HUES48 (cell line): ENCODE data around the gene AUTS2.

ENCODE experiments used
- H3K27ac ChIP-seq: one replicate; pipeline ENCODE4 v1.7.0; 2013; ENCODE audit warnings: low read depth, low read length, inconsistent platforms
- H3K27me3 ChIP-seq: 2 replicates; pipeline ENCODE4 v1.6.1; 2013; ENCODE audit warnings: mild to moderate bottlenecking, low read length; ENCODE audit not compliant: control insufficient read depth, insufficient read depth
- H3K36me3 ChIP-seq: 2 replicates; pipeline ENCODE4 v1.6.1; 2013; ENCODE audit warnings: low read length; ENCODE audit not compliant: control insufficient read depth, insufficient read depth
- H3K4me1 ChIP-seq: 2 replicates; pipeline ENCODE4 v1.6.1; 2013; ENCODE audit warnings: mild to moderate bottlenecking, low read length; ENCODE audit not compliant: control insufficient read depth, insufficient read depth
- H3K4me3 ChIP-seq: 2 replicates; pipeline ENCODE4 v1.5.1; 2013; ENCODE audit warnings: mild to moderate bottlenecking, low read depth, low read length
- H3K9ac ChIP-seq: 2 replicates; pipeline ENCODE4 v1.6.1; 2013; ENCODE audit warnings: mild to moderate bottlenecking, low read depth, low read length, moderate library complexity
- H3K9me3 ChIP-seq: 2 replicates; pipeline ENCODE4 v1.6.1; 2013; ENCODE audit warnings: low read length; ENCODE audit not compliant: control insufficient read depth, insufficient read depth

The AUTS2 gene

GRCh38 chr7:69588773-69589172 is 9.5 kb upstream of the AUTS2 start:
- H3K4me3 ChIP-seq: no peak overlapping the region
- H3K9ac ChIP-seq: no peak overlapping the region
- H3K27me3 ChIP-seq: peaks cover 11% of the 10 kb centered on the region
- no peaks in the 10 kb centered on the region for H3K9me3 ChIP-seq
- no peak overlapping the region for H3K27ac ChIP-seq
- H3K4me1 ChIP-seq: 0 out of 2 replicates have a peak, but pooled peaks cover 4% of the 10 kb centered on the region
- no peaks in the 10 kb centered on the region for H3K36me3 ChIP-seq

GRCh38 chr7:69591805-69592204 is 6.5 kb upstream of the AUTS2 start:
- H3K4me1 ChIP-seq: no peaks in the 10 kb centered on the region
- peaks cover 39% of the 10 kb centered on the region for H3K27me3 ChIP-seq
- no peak overlapping the region for H3K9ac ChIP-seq
- no peaks in the 10 kb centered on the region for H3K9me3 ChIP-seq
- H3K27ac ChIP-seq: no peak overlapping the region
- no peak overlapping the region for H3K4me3 ChIP-seq
- H3K36me3 ChIP-seq: no peaks in the 10 kb centered on the region

GRCh38 chr7:69593511-69593910 is 4.8 kb upstream of the AUTS2 start:
- Histone ChIP-seq H3K4me1 (no peaks in the 10 kb centered on the region), H3K4me3 (no peak overlapping the region), H3K9ac (no peak overlapping the region), H3K9me3 (no peaks in the 10 kb centered on the region), H3K27me3 (peaks cover 48% of the 10 kb centered on the region), H3K27ac (no peak overlapping the region), H3K36me3 (no peaks in the 10 kb centered on the region)

GRCh38 chr7:69595415-69595814 is 2.9 kb upstream of the AUTS2 start:
- no peak overlapping the region for H3K4me3 ChIP-seq
- peaks cover under 1% of the 10 kb centered on the region; the same call in 1 of the 2 replicates for H3K4me1 ChIP-seq
- no peak overlapping the region for H3K27ac ChIP-seq
- H3K9me3 ChIP-seq: no peaks in the 10 kb centered on the region
- H3K9ac ChIP-seq: no peak overlapping the region
- H3K27me3 ChIP-seq: peaks cover 57% of the 10 kb centered on the region
- H3K36me3 ChIP-seq: no peaks in the 10 kb centered on the region

GRCh38 chr7:69596056-69596455 is 2.2 kb upstream of the AUTS2 start:
- Histone ChIP-seq H3K4me3 (no peak overlapping the region), H3K9me3 (no peaks in the 10 kb centered on the region), H3K27ac (no peak overlapping the region), H3K9ac (no peak overlapping the region), H3K36me3 (no peaks in the 10 kb centered on the region), H3K27me3 (peaks cover 63% of the 10 kb centered on the region), H3K4me1 (peaks cover 6% of the 10 kb centered on the region)

GRCh38 chr7:69596723-69597277 is 1.5 kb upstream of the AUTS2 start:
- Histone ChIP-seq H3K4me3 (peak overlapping the region; percentile 66), H3K9ac (no peak overlapping the region), H3K27me3 (peaks cover 71% of the 10 kb centered on the region), H3K27ac (no peak overlapping the region), H3K9me3 (no peaks in the 10 kb centered on the region), H3K4me1 (peaks cover 11% of the 10 kb centered on the region), H3K36me3 (no peaks in the 10 kb centered on the region)

- H3K27ac ChIP-seq: peak overlapping the region; percentile 35
Measured at GRCh38 chr7:69597278-69598076, 798 bp upstream of the AUTS2 start.

GRCh38 chr7:69598487-69599285 is 411 bp downstream of the AUTS2 start:
- Histone ChIP-seq H3K4me1 (peaks cover 11% of the 10 kb centered on the region), H3K27me3 (peaks cover 80% of the 10 kb centered on the region), H3K36me3 (no peaks in the 10 kb centered on the region), H3K27ac (peak overlapping the region; percentile 75), H3K4me3 (peak overlapping the region; percentile 85), H3K9ac (no peak overlapping the region), H3K9me3 (no peaks in the 10 kb centered on the region)

More at GRCh38 chr7:69597278-69598076, 798 bp upstream of the AUTS2 start:
- peaks cover 11% of the 10 kb centered on the region for H3K4me1 ChIP-seq
- H3K27me3 ChIP-seq: peaks cover 77% of the 10 kb centered on the region
- H3K9me3 ChIP-seq: no peaks in the 10 kb centered on the region
- H3K4me3 ChIP-seq: peak overlapping the region; percentile 66
- peak overlapping the region; percentile 34 for H3K9ac ChIP-seq
- no peaks in the 10 kb centered on the region for H3K36me3 ChIP-seq

- Histone ChIP-seq H3K27ac (peak overlapping the region; percentile 47), H3K9me3 (no peaks in the 10 kb centered on the region), H3K36me3 (no peaks in the 10 kb centered on the region), H3K4me1 (peaks cover 11% of the 10 kb centered on the region), H3K4me3 (peak overlapping the region; percentile 85), H3K9ac (no peak overlapping the region), H3K27me3 (peaks cover 81% of the 10 kb centered on the region)
Measured at GRCh38 chr7:69599286-69599954, 1.1 kb downstream of the AUTS2 start.

- Histone ChIP-seq H3K4me1 (peaks cover 11% of the 10 kb centered on the region), H3K36me3 (no peaks in the 10 kb centered on the region), H3K9me3 (no peaks in the 10 kb centered on the region), H3K27me3 (peaks cover 82% of the 10 kb centered on the region), H3K27ac (no peak overlapping the region), H3K4me3 (peak overlapping the region; percentile 85), H3K9ac (no peak overlapping the region)
Measured at GRCh38 chr7:69599955-69600709, 1.9 kb downstream of the AUTS2 start.
